Retinal pigment epithelial cell (primary cell): ENCODE results near the gene TTC12.

Experiments used
- DNase-seq: peaks from one replicate; pipeline ENCODE4 v3.0.0-alpha.2; 2010; ENCODE audit warnings: low read depth
- H3K4me3 ChIP-seq: 2 replicates; pipeline ENCODE4 v1.5.1; 2011; ENCODE audit warnings: mild to moderate bottlenecking, low read length, control low read depth, moderate library complexity
- TF ChIP-seq, protein P1 (sequence below): conservative IDR thresholded peaks from 2 replicates; pipeline ENCODE4 v1.5.1; 2011; ENCODE audit warnings: low read depth, low read length, control low read depth, inconsistent platforms

The TTC12 gene

DNA sequence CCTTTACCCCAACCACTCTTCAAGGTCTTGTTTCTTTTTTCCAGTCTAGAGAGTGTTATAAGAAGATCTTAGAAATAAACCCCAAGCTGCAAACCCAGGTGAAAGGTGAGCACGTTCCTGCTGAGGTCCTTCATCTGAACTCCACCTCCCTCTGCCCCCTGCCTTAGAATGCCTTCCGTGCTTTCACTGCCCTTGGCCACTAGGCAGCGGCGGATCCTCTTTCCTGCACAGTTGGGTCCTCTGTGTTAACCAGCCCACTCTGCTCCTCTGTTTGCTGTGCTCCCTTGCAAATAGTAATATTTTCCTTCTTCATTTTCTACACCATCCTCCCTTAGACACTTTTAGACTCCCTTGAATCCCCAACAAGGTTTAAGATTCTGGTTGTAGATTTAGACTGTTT, 24.3 kb downstream of the TTC12 start:
- H3K4me3 ChIP-seq = no peak overlapping the region
- TF ChIP-seq, protein P1, sequence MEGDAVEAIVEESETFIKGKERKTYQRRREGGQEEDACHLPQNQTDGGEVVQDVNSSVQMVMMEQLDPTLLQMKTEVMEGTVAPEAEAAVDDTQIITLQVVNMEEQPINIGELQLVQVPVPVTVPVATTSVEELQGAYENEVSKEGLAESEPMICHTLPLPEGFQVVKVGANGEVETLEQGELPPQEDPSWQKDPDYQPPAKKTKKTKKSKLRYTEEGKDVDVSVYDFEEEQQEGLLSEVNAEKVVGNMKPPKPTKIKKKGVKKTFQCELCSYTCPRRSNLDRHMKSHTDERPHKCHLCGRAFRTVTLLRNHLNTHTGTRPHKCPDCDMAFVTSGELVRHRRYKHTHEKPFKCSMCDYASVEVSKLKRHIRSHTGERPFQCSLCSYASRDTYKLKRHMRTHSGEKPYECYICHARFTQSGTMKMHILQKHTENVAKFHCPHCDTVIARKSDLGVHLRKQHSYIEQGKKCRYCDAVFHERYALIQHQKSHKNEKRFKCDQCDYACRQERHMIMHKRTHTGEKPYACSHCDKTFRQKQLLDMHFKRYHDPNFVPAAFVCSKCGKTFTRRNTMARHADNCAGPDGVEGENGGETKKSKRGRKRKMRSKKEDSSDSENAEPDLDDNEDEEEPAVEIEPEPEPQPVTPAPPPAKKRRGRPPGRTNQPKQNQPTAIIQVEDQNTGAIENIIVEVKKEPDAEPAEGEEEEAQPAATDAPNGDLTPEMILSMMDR = no peak
- no peak for DNase-seq

DNA sequence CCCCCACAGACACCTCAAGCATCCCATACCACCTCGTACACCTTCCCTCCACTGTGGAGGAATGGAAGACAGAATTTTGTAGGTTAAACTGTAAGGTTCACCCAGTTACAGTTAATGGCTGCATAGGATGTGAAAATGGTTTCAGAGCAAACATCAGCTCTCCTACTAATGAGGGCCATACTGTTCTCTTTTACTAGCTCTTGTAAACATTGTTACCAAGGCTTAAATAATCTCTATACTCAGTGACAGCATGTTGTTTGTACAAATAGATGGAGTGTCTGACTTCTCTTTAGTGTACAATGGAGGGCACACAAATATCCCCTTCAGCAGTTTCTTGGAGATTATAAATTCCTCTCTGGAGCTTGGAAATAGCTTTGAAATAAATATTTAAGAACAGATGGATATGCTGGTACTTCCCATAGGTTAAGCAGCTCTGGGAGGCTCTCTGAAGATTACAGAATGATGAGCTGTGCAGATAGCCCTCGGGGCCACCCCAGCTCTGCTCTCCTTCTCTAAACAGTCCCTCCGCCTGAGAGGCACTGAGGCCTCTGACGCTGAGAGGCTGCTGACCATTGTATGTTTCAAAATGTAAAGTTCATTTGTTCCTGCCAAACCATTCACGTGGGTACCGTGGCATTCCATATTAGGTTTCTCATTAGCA, 25.7 kb downstream of the TTC12 start:
- no peak overlapping the region for H3K4me3 ChIP-seq
- TF ChIP-seq, protein P1 = no peak
- no peak for DNase-seq

DNA sequence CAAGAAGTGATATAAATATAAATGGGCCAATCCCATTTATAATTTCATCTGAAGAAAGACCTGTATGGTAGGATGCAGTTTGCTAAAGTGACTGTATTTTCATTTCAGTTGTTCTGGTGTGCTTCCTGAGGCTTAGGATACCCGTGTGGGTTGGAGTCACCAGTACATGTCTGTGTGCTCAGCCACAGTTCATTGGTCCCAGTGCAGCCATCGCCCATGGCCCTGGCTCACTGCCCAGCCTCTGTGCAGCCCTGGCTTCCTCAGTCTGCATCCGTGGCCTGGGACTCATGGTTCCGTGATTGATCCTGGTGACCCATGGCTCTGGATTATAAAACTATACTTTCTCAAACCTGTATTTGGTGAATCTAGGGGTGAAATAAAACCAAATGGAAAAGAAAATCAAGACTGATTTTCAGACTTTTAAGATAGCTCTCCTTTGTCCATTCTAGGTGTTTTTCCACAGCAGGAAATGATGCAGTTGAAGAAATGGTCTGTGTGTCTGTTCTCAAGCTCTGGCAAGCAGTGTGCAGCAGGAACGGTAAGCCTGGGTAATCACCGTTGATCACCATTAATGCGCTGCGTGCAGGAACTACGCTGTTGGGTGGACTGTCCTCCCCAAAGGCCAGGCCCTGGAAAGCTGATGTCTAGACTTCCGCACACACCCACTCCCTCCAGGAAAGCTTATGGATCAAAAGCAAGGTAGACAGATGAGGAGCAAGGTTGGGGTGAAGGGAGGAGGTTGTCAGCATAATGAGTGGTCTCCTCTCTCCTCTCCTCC, 27.2 kb downstream of the TTC12 start:
- DNase-seq = no peak
- TF ChIP-seq, protein P1 = no peak
- H3K4me3 ChIP-seq = no peak overlapping the region

DNA sequence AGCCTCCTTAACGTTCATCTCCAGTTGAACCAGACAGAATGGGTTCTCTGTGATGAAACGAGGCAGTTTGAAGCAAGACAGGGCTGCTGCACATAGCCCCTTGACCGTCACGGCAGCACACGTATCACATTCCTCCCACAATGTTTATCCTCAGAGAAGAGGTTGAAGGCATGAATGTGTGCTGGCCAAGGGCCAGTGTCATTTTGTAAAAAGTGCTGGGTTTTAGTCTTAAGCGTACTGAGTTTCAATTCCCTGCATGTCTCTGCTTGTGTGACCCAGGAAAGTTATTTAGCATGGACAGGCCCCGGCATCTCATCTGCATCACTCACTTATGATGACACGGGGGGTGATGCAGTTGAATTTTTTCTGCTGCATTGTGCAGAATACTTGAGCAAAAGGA, 31.6 kb downstream of the TTC12 start:
- TF ChIP-seq, protein P1 = no peak
- H3K4me3 ChIP-seq = no peak overlapping the region
- no peak for DNase-seq

DNA sequence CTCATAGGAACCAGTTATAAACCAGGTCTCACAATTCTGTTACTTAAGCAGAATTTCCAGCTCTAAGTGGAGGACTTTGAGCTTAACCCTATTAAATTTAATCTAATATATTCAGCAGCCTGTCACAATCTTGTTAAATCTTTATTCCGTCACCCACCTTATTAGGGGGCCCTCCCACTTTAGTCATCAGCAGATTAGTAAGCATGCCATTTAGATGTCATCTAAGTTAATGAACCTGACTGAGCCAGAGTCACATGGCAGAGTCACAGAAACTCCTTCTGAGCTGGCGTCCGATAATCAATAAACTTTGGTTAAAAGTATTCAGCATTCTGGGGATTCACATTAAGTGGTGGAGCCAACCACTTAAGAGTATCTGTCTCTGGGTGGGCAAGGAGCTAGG, 35.1 kb downstream of the TTC12 start:
- DNase-seq = peak; percentile 35
- H3K4me3 ChIP-seq = no peak overlapping the region
- TF ChIP-seq, protein P1 = no peak

DNA sequence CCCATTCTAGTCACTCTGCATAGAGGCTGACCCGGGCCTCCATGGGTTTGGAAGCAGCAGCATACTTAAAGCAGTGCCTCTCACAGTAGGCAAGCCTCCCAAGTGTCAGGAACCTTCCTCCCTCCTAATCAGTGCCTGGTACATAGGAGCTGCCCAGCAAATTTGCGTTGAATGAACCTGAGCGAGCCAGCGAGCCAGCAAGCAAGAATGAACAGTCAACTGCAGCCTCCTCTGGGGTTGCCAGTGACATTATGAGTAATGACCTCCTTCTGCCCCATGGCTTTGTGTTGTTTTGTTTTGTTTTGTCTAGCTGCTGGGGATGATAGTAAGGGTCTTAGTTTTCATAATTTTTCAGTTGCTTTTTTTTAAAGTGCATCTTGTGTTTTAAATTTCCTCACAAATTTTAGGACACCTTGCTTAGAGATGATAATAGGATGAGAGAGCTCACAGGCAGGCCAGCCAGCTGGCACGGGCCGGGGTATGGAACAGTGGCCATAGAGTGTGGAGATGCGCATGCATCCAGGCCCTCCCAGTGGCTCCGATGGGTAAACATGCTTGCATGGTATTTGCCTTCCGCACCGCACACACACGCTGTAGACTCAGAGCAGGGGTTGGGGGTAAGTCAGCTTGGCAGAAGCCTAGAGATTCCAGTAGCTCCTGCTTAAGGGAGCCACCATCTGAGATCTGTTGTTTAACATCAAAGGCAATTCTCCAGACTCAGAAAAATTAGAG, 36.1 kb downstream of the TTC12 start:
- no peak for DNase-seq
- TF ChIP-seq, protein P1 = no peak
- H3K4me3 ChIP-seq = no peak overlapping the region
